IMR-90 (cell line): Measurements from ENCODE around the gene AREL1. TPM values are rescaled to one million over a fixed set of nuclear protein-coding genes. Genes with fewer than 3 reads are reported as not detected.
A peak's percentile ranks its signal among the peaks of the same experiment; 100 is the strongest.

Experiments
- ATAC-seq: fragments of 200-7000 bp; cut with Tn5 transposase; 2 replicates; pipeline ENCODE4 v1.9.1; 2020; ENCODE audit warnings: low read depth, mild to moderate bottlenecking, moderate library complexity
- BruUV-seq: library from RNA; stranded (reverse); fragments of 400-500 nt; replicated peaks from 2 replicates; lab custom pipeline; 2021; lab: Mats Ljungman, UMichigan
- CTCF ChIA-PET: fragments of 300-600 bp; formaldehyde crosslinking; extraction: SDS; loops from one replicate; lab custom pipeline; 2021; ENCODE audit warnings: antibody characterized with exemption; lab: Yijun Ruan, JAX
- POLR2A ChIA-PET: fragments of 300-600 bp; sonication (Branson Sonifier 250); formaldehyde crosslinking; loops from one replicate; lab custom pipeline; 2022; ENCODE audit warnings: antibody characterized with exemption; ENCODE audit not compliant: unreplicated experiment; lab: Charles Lee
- DNase-seq: peaks from one replicate; pipeline ENCODE4 v3.0.0; 2013
- H2AFZ ChIP-seq: replicated peaks from 2 replicates; pipeline ENCODE3; 2013; ENCODE audit warnings: low read length, mild to moderate bottlenecking; ENCODE audit not compliant: poor library complexity
- H2AK5ac ChIP-seq: 2 replicates; pipeline ENCODE4 v1.6.1; 2013; ENCODE audit warnings: low read depth, low read length, inconsistent platforms
- H2AK9ac ChIP-seq: replicated peaks from 2 replicates; pipeline ENCODE3; 2013; ENCODE audit warnings: mild to moderate bottlenecking, low read depth, low read length, moderate library complexity; ENCODE audit not compliant: poor library complexity
- H2BK120ac ChIP-seq: 2 replicates; pipeline ENCODE4 v1.6.1; 2013; ENCODE audit warnings: low read depth, low read length, inconsistent platforms
- H2BK15ac ChIP-seq: 3 replicates; pipeline ENCODE4 v1.6.1; 2013; ENCODE audit warnings: low read depth, low read length, inconsistent platforms
- H2BK20ac ChIP-seq: 2 replicates; pipeline ENCODE4 v1.6.1; 2013; ENCODE audit warnings: low read depth, mild to moderate bottlenecking, inconsistent platforms, low read length, moderate library complexity
- H2BK5ac ChIP-seq: 2 replicates; pipeline ENCODE4 v1.6.1; 2013; ENCODE audit warnings: mild to moderate bottlenecking, low read depth, low read length, inconsistent platforms; ENCODE audit not compliant: poor library complexity, severe bottlenecking
- H3K14ac ChIP-seq: replicated peaks from 2 replicates; pipeline ENCODE4 v1.6.1; 2013; ENCODE audit warnings: low read depth, low read length, inconsistent platforms
- H3K18ac ChIP-seq: 2 replicates; pipeline ENCODE4 v1.6.1; 2013; ENCODE audit warnings: low read depth, low read length, control low read depth
- H3K23ac ChIP-seq: 2 replicates; pipeline ENCODE4 v1.6.1; 2013; ENCODE audit warnings: low read depth, low read length, inconsistent platforms
- H3K27ac ChIP-seq: 2 replicates; pipeline ENCODE4 v1.5.1; 2013; ENCODE audit warnings: mild to moderate bottlenecking, control low read depth, low read length; ENCODE audit not compliant: insufficient read depth
- H3K27me3 ChIP-seq: 2 replicates; pipeline ENCODE4 v1.6.1; 2013; ENCODE audit warnings: low read length; ENCODE audit not compliant: control insufficient read depth, insufficient read depth
- H3K36me3 ChIP-seq: 2 replicates; pipeline ENCODE4 v1.6.1; 2013; ENCODE audit warnings: low read length, mixed read lengths; ENCODE audit not compliant: control insufficient read depth, insufficient read depth
- H3K4ac ChIP-seq: 2 replicates; pipeline ENCODE4 v1.6.1; 2013; ENCODE audit warnings: low read depth, low read length, inconsistent platforms
- H3K4me1 ChIP-seq: 2 replicates; pipeline ENCODE4 v1.6.1; 2013; ENCODE audit warnings: low read length, mixed read lengths; ENCODE audit not compliant: control insufficient read depth, insufficient read depth
- H3K4me2 ChIP-seq: 2 replicates; pipeline ENCODE4 v1.6.1; 2013; ENCODE audit warnings: low read depth, mild to moderate bottlenecking, control low read depth, low read length, moderate library complexity
- H3K4me3 ChIP-seq: 2 replicates; pipeline ENCODE4 v1.5.1; 2013; ENCODE audit warnings: low read depth, mild to moderate bottlenecking, control low read depth, low read length, moderate library complexity; ENCODE audit not compliant: insufficient read depth
- H3K56ac ChIP-seq: 2 replicates; pipeline ENCODE4 v1.6.1; 2013; ENCODE audit warnings: low read length, inconsistent platforms; ENCODE audit not compliant: insufficient read depth; ENCODE audit errors: extremely low read depth
- H3K79me1 ChIP-seq, 2 experiments: 2 replicates each; pipeline ENCODE4 v1.6.1; 2013; ENCODE audit warnings: low read length in 2 of 2, inconsistent platforms in 1 of 2, low read depth in 1 of 2
- H3K9ac ChIP-seq: 2 replicates; pipeline ENCODE4 v1.6.1; 2013; ENCODE audit warnings: low read depth, low read length, control low read depth
- H3K9me1 ChIP-seq: 2 replicates; pipeline ENCODE4 v1.6.1; 2013; ENCODE audit warnings: low read length, inconsistent platforms; ENCODE audit not compliant: insufficient read depth
- H3K9me3 ChIP-seq: 2 replicates; pipeline ENCODE4 v1.6.1; 2013; ENCODE audit warnings: low read length; ENCODE audit not compliant: control insufficient read depth, insufficient read depth
- H4K20me1 ChIP-seq: 2 replicates; pipeline ENCODE4 v1.6.1; 2013; ENCODE audit warnings: low read length, inconsistent platforms; ENCODE audit not compliant: insufficient read depth
- H4K5ac ChIP-seq: 2 replicates; pipeline ENCODE4 v1.6.1; 2013; ENCODE audit warnings: mild to moderate bottlenecking, low read depth, low read length, control low read depth
- H4K8ac ChIP-seq, 2 experiments: 2 replicates each; pipeline ENCODE4 v1.6.1; 2013; ENCODE audit warnings: low read depth in 2 of 2, low read length in 2 of 2, control low read depth in 1 of 2, inconsistent platforms in 1 of 2
- H4K91ac ChIP-seq: 2 replicates; pipeline ENCODE4 v1.6.1; 2013; ENCODE audit warnings: low read depth, low read length, inconsistent platforms; ENCODE audit not compliant: insufficient read depth
- CHD1 ChIP-seq: IDR thresholded peaks from 2 replicates; pipeline ENCODE4 v1.6.1; 2012; ENCODE audit warnings: low read depth, low read length, improper control_type of control experiment
- CTCF ChIP-seq: conservative IDR thresholded peaks from 2 replicates; pipeline ENCODE4 v1.5.1; 2012; ENCODE audit warnings: mild to moderate bottlenecking, low read depth, low read length, improper control_type of control experiment
- FOS ChIP-seq: fragments of 150-350 bp; IDR thresholded peaks from 2 replicates; pipeline ENCODE4 v1.6.1; 2016; ENCODE audit warnings: low read depth, low read length
- MXI1 ChIP-seq: IDR thresholded peaks from 2 replicates; pipeline ENCODE4 v1.6.1; 2012; ENCODE audit warnings: low read depth, mild to moderate bottlenecking, low read length, moderate library complexity, borderline replicate concordance
- SMC3 ChIP-seq: fragments of 150-350 bp; IDR thresholded peaks from 2 replicates; pipeline ENCODE4 v1.6.1; 2016; ENCODE audit warnings: low read depth, mild to moderate bottlenecking, antibody characterized with exemption, low read length, moderate library complexity
- WGBS, 2 experiments: methylation state at CpG; one replicate each; pipeline versions ENCODE4 v1.1.5 to v1.1.7; 2013; ENCODE audit warnings: missing lambda C conversion rate in 2 of 2; ENCODE audit not compliant: insufficient read length in 1 of 2; ENCODE audit errors: extremely low coverage in 2 of 2; 5-methylcytosine and 5-hydroxymethylcytosine counted together
- dilution Hi-C: fragments of 300-500 bp; cut with HindIII; formaldehyde crosslinking; loops from one replicate; pipeline ENCODE4 v1.14.3; 2018; ENCODE audit warnings: low sequenced_read_pairs; ENCODE audit not compliant: unreplicated experiment
- in situ Hi-C: fragments of 300-500 bp; cut with MboI; formaldehyde crosslinking; loops from 3 replicates; pipeline ENCODE4 v1.14.3; 2019; ENCODE audit warnings: low sequenced_read_pairs, inconsistent platforms, mixed read lengths
- intact Hi-C: fragments of 100-400 bp; cut with micrococcal nuclease; formaldehyde crosslinking; loops from 2 replicates; pipeline ENCODE4 v1.10.0; 2022
- polyA plus RNA-seq, 3 experiments: library from polyadenylated mRNA; depleted of rRNA; stranded (reverse); fragments of >200 nt; gene quantifications; 2 replicates each; pipeline ENCODE4 v1.2.3, GENCODE V29; 2012; ENCODE audit warnings: low replicate concordance in 1 of 3
- total RNA-seq: library from RNA; depleted of rRNA; stranded (reverse); fragments of >200 nt; gene quantifications from 2 replicates; pipeline ENCODE4 v1.2.3, GENCODE V29; 2012
- TF ChIP-seq, protein P1 (sequence below): fragments of 150-350 bp; IDR thresholded peaks from 2 replicates; pipeline ENCODE4 v1.6.1; 2016; ENCODE audit warnings: low read depth, mild to moderate bottlenecking, low read length, moderate library complexity, borderline replicate concordance

AREL1 gene
- total and polyA plus RNA-seq, 2 of the 4 experiments (the other 2 are of a cell fraction), result 30.0 to 39.3 TPM

DNA sequence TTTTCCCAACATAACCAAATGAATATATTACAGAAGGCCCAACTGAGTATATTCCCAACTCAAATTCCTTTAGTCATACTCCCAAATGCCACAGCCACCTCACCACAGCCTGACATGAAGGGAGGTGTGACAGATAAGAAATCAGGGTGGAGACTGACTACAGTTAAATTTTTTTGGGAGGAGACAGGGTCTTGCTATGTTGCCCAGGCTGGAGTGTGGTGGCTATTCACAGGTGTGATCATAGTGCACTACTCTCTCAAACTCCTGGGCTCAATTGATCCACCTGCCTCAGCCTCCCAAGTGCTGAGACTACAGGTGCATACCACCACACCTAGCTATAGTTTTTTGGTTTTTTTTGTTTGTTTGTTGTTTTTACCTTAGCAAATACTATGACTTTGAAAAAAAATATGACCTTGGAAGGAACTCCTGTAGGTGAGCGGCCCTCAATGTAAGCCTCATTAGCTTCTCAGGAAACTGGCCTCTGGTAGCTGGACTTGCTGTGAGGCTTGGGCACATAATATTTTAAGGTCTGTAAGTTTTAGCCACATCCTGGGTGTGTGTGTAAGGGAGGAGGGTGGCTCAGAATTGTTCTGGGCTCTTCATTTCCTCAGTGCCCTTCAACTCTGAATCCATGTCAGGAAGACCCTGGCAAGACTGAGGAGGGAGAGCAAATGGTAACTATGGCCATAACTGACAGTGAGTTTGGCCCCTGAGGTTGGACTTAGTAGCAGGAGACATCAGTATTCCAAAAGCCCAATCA is 61.8 kb downstream of the AREL1 start (continued):
- TF ChIP-seq CHD1, result no peak

- no peak overlapping the region for H2BK5ac ChIP-seq
- H4K20me1 ChIP-seq, result no peaks in the 10 kb centered on the region
- no peaks in the 10 kb centered on the region for H3K36me3 ChIP-seq
- intact Hi-C loops (no loop called here), dilution Hi-C loops (no loop called here), in situ Hi-C loops (no loop called here)
- no CpG with 5 or more reads among the region's 2 CpGs for WGBS, 2 experiments
- H3K27me3 ChIP-seq, result no peaks in the 10 kb centered on the region
- H3K79me1 ChIP-seq, result peaks cover 9 to 26% of the 10 kb centered on the region in 2 experiments; a peak in 3 of 4 replicates
- H2AFZ ChIP-seq, result peak overlapping the region; percentile 11
- H3K18ac ChIP-seq, result peak overlapping the region; percentile 34; the same call in 1 of the 2 replicates
- no peaks in the 10 kb centered on the region for H3K9me3 ChIP-seq
- peak overlapping the region; percentile 78 for H3K4ac ChIP-seq
- no peak overlapping the region for H4K5ac ChIP-seq
- H3K14ac ChIP-seq, result peak overlapping the region; percentile 82
- ATAC-seq (peak; percentile 50), DNase-seq (no peak)
- H2BK20ac ChIP-seq, result peak overlapping the region; percentile 41
- BruUV-seq, result no TSS peak
- H3K4me2 ChIP-seq, result no peak overlapping the region
- H3K56ac ChIP-seq, result no peak overlapping the region
- H2BK15ac ChIP-seq, result peak overlapping the region; percentile 45; the same call in 1 of the 3 replicates
- peak overlapping the region; percentile 44 for H2BK120ac ChIP-seq
- peak overlapping the region in 1 of 2 experiments; percentile 57; a peak in 2 of 4 replicates for H4K8ac ChIP-seq
- POLR2A ChIA-PET, result no interaction called here
- peaks cover 52% of the 10 kb centered on the region for H3K9me1 ChIP-seq
- CTCF ChIA-PET, result interaction anchor here (1.4 kb wide), 1 partner anchor 38 kb away, joined by 3 read pairs; the partner anchor contains the start of gene LTBP2
- H3K23ac ChIP-seq, result peak overlapping the region; percentile 35; the same call in 1 of the 2 replicates
- no peak overlapping the region for H3K9ac ChIP-seq
- H3K27ac ChIP-seq, result no peak overlapping the region
- peaks cover 40% of the 10 kb centered on the region for H3K4me1 ChIP-seq
- peak overlapping the region; percentile 64; the same call in 1 of the 2 replicates for H2AK5ac ChIP-seq
- no peak overlapping the region for H2AK9ac ChIP-seq
- no peak overlapping the region for H3K4me3 ChIP-seq
- peak overlapping the region; percentile 8; the same call in 1 of the 2 replicates for H4K91ac ChIP-seq
- TF ChIP-seq CHD1 (no peak), MXI1 (no peak), FOS (no peak), CTCF (no peak), SMC3 (no peak)
- TF ChIP-seq, protein P1, sequence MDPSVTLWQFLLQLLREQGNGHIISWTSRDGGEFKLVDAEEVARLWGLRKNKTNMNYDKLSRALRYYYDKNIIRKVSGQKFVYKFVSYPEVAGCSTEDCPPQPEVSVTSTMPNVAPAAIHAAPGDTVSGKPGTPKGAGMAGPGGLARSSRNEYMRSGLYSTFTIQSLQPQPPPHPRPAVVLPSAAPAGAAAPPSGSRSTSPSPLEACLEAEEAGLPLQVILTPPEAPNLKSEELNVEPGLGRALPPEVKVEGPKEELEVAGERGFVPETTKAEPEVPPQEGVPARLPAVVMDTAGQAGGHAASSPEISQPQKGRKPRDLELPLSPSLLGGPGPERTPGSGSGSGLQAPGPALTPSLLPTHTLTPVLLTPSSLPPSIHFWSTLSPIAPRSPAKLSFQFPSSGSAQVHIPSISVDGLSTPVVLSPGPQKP, result no peak
These were observed 63.2 kb downstream of the AREL1 start for GRCh38 chr14:74649673-74650072.
